ENCODE data around the gene SLC39A11.
"Not testable (repeated sequence)": the region's sequence is repeated elsewhere in the genome, so short reads cannot be mapped to it uniquely, and the experiment has no call there.

Gene SLC39A11, protein sequence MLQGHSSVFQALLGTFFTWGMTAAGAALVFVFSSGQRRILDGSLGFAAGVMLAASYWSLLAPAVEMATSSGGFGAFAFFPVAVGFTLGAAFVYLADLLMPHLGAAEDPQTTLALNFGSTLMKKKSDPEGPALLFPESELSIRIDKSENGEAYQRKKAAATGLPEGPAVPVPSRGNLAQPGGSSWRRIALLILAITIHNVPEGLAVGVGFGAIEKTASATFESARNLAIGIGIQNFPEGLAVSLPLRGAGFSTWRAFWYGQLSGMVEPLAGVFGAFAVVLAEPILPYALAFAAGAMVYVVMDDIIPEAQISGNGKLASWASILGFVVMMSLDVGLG

DNA sequence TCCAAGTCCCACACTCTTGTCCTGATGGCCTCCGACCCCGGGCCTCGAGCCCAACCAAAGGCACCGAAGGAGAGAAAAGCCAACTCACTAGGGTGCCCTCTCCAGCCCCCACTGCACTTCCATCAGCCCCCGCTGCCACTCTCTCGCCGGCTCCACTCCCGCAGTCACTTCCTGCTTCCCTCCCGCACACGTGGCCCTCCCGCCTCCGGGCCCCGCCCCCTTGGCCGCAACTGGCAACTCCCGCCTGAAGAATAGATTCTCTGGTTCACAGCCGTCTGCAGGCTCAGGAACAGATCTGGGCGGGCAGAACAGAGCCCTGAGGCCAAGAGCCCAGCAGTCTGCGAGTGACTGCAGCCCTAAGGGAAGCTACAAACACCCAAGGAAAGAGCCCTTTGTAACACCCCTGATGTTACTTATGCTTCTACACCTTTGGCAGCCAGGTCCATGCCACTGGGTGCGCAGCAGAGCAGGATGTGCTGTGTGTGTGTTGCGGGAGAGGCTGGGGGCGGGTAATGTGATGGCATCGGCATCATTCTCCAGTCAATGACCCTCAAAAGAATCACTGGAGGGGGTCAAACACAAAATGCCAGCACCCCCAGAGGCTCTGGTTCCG is at the start of gene SLC39A11:
TSS of gene SLC39A11 (minus strand) at position 166 of the 613 bp plus-strand sequence. CDS start 3,924 bp downstream, outside the sequence.
- DNase-seq (ENCODE audit: low read depth): peak; percentile 85

DNA sequence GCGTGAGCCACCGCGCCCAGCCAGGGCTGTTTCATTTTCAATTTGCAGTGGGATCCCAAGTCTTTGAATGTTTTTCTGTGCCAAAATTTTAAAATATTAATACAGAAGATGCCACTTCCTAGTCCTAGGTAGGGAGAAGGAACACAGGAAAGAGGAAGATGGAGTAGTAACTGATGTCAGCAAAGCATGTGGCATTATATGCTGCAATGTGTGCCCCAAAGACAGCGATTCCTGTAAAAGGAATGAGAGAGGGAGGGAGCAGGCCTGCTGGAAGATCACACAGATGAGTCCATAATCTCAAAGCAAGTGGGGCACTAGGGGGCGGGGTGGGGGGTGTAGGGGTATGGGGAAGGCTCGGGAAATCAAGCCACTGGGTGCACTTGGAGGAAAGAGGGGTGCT is 48.9 kb upstream of the SLC39A11 start:
- no peak for DNase-seq (ENCODE audit: low read depth)

DNA sequence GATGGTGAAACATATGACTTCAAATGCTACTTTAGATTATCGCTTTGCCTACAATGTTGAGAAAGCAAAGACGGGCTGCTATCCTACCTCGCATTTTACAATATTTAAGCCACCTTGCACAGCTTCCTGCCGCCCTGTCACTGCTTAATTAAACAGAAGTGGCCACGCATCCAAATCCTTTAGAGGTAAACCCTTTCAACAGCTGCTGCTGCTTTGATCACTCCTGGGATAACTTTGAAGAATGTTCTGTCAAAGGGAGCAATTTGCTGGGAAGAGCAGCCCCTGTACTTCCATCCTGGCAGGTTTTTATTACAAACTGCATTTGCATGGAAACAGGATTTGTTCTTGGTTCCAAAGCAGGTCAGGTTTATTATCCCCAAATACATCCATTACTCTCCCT is 48.1 kb upstream of the SLC39A11 start:
- DNase-seq (ENCODE audit: low read depth): no peak

DNA sequence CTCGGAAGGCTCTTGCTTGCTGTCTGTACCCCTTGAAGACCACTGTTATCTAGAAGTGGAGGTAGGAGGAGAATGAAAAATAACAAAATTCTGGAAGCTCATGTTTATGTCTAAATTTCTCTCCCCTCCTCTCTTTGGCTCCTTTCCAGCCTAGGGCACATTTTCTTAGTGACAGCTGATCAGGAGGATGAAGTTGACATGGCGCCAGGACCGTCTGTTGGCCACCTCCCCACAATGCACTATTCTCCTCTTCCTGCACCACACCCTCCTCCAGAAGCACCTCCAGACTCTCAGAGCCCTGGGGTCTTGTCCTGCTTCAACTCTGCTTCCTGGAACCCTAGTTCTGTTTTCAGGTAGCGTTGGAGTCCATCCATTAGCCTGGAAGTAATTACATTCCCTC is 46.8 kb upstream of the SLC39A11 start:
- DNase-seq (ENCODE audit: low read depth): no peak

DNA sequence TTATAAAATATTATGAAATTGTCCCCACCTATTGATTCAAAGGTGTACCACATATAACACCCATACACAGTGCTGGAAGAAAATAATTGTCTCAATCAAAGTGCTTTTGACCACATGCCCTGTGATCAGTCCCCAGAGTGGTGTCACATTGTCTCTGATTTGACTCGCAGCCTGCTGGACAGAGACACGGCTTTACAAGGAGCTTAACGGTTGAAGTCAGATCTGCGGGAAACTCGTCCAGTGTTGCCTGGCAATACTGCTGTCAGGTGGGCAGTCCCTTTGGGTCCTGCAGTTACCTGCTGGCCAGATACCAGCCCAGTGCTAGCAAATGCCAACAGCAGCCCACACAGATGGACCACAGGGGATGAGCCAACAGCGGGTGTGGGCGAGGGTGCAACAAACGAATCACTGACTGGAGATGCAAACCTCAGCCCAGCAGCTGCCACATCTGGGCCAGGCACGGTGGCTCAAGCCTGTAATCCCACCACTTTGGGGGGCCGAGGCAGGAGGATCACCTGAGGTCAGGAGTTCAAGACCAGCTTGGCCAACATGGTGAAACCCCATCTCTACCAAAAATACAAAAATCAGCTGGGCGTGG is 46.2 kb upstream of the SLC39A11 start:
- DNase-seq (ENCODE audit: low read depth): no peak

DNA sequence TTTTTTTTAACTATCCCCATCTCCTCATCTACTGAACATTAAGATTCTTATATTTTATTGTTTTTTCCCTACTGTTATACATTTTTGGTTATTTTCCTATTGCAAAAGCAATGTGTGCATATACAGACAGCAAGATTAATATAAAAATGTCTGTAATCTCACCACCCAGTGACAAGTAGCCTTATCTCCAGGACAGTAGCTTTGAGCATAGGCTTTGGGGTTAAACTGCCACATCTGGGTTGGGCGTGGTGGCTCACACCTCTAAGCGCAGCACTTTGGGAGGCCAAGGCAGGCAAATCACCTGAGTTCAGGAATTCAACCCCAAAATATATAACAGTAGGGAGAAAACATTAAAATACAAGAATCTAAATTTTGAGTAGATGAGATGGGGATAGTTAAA is 44.9 kb upstream of the SLC39A11 start:
- no peak for DNase-seq (ENCODE audit: low read depth)

DNA sequence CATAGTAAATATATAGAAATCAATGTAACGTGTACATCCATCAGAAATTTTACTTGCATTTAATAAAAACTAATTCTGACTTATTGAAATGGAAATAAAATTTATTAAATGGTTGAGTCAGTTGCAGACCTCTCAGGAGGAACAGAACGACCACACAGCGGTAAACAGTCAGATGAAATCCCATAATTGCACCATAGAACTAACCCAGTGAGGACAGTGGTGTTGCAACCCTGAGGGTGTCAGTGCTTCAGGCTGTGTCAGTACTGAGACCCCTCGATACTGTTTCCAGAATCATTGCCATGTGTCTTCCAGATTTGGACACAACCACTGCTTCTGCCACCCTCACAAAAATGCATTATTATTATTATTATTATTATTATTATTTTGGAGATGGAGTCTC is 43.3 kb upstream of the SLC39A11 start:
- no peak for DNase-seq (ENCODE audit: low read depth)

DNA sequence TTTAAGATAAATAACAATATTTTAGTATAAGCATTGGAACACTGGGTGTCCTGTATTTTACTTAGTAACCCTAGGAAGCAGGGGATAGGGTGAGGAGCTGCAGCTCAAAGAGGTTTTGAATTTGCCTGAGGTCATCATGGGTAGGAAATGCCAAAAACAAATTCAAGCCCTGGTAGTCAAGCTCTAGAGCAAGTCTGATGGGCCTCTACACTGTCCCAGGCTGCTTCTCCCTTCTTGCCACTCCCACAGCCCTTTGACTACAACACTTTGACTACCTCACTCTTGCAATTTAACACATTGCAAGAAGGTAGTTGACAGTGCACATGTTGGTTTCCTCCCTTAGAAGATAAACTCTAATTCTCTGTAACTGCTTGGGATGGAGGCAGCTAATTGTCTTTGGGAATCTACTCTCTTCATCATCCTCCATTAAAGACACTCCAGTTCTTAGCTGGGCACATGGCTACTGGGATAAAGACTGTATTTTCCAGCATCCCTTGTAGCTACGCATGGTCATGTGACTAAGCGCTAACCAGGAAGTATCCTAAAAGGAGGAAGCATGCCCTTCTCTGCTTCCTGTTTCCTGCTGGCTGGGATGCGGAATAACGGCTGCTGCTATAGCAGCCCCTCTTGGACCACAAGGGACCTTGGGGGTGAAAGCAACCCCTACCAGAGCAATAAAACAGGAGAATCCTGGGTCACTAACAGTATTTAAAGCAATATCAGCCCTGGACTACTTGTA is 41.6 kb upstream of the SLC39A11 start:
- no peak for DNase-seq (ENCODE audit: low read depth)

DNA sequence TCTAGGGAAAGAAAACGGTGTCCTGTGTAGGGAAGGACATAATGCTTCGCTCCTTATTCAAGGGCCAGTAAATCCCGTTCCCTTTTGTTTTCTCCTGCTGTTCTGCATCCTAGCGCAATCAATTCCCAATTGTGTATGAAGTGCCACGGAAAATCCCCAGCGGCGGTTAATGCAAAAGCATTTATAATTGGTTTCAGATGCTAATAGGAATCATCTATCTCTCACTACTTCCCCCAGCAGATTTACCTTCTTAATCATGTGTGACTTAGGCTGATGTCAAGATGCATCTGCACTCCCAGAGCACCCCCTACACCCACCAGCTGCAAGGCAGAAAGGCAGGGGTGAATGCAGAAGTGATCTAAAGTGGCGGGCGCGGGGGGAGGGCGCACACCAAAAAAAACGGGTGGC is 39.6 kb upstream of the SLC39A11 start:
- DNase-seq (ENCODE audit: low read depth): no peak

DNA sequence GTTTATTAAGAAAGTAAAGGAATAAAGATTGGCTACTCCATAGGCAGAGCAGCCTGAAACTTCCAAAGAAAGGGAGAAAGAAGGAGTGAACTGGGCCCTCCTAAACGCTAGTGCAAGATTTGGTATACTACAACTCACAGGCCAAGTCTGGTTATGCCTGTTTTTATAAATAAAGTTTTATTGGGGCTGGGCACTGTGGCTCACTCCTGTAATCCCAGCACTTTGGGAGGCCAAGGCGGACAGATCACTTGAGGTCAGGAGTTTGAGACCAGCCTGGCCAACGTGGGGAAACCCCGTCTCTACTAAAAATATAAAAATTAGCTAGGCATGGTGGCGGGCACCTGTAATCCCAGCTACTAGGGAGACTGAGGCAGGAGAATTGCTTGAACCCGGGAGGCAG is 39.0 kb upstream of the SLC39A11 start:
- not testable (repeated sequence) for DNase-seq (ENCODE audit: low read depth)

DNA sequence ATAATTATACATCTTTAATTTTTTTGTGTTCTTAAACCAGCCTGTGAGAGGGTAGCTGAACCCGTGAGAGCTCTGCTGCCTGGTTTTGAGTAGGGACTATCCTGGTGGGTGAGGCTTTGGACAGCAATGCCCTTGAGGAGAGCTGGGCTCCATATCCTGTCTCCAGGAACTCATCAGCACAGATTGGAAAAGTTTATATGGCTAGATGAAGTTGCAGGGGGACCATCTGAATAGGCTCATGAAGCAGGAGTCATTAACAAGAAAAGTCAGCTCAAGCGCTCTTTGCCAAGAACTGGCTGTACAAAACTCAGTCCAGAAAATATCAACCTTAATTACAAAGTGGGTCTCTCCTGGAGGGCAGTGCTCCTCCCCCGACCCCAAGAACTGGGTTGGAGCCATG is 38.5 kb upstream of the SLC39A11 start:
- DNase-seq (ENCODE audit: low read depth): no peak

DNA sequence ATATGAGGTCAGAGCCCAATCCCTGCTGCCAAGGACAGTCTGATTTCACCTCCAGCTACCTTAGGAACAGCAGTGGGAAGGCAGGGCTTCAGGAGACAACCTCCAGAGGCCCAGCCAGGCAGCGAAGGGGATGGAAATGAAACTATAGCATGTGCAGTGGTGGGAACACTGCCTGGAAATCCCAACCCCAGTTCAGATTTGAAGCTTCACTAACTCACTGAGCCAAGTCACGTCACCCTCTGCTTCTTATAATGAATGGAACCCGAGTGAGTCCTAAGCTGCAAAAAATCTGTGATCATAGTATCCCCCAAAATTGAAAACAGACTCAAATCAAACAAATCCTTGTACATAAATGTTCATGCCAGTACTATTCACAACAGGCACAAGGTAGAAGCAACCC is 36.0 kb upstream of the SLC39A11 start:
- no peak for DNase-seq (ENCODE audit: low read depth)

DNA sequence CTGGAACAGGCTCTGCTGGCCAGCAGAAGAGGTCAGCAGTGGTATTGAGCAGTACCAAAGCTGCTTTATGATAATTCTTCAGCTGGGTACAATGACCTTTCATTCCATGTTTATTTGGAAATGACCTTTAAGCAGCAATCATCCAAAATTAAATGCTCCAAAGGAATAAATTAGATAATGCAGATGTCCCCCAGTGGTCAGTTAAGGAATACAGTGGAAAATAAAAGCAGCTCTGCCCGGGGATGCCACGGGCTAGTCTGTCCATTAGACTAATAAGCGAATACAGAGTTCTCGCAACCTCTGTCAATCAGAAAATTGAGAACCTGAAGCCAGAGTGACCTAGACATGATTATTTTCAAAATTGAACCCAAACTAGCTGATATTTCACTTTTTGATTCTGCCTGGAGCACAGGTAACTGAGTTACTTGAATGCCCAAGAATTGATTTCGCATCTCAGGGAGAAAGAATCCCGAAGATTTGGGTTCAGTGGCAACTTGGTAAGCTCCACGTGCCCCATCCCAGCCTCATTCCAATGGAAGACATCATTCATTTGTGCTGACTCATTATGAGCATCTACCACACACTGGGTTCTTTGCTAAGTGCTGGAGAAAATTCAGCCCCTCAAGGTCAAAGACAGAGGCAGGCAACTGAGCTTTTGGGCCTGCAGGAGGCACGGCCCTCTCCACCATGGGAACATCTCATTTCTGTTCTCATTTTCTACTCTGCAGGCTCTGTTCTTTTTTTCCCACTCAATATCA is 34.4 kb upstream of the SLC39A11 start:
- DNase-seq (ENCODE audit: low read depth): no peak

DNA sequence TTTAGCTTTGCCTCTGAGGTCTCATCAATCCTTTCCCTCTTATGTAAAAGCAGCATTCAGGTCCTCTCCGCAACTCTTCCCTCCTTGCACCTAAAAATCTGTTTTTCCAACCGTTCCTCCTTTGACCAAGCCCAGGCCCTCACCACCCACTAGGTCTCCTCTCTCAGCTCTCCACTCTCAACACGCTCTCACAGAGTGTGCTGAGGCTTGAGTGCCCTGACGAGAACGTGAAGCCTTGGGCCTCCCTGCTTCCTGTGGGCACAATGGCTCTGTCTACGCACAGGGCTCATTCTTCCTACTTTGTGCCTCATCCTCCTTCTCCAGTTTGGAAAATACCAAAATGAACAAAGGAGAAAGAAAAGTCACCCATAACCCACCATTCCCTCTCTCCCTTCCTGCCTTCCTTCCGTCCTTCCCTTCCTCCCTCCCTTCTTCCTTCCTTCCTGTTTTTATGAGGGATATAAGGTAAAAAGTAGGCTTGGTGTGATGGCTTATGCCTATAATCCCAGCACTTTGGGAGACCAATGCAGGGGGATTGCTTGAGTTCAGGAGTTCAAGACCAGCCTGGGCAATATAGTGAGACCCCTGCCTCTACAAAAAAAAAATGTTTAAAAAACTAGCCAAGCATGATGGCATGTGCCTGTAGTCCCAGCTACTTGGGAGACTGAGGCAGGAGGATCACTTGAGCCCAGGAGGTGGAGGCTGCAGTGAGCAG is 31.3 kb upstream of the SLC39A11 start:
- DNase-seq (ENCODE audit: low read depth): no peak

DNA sequence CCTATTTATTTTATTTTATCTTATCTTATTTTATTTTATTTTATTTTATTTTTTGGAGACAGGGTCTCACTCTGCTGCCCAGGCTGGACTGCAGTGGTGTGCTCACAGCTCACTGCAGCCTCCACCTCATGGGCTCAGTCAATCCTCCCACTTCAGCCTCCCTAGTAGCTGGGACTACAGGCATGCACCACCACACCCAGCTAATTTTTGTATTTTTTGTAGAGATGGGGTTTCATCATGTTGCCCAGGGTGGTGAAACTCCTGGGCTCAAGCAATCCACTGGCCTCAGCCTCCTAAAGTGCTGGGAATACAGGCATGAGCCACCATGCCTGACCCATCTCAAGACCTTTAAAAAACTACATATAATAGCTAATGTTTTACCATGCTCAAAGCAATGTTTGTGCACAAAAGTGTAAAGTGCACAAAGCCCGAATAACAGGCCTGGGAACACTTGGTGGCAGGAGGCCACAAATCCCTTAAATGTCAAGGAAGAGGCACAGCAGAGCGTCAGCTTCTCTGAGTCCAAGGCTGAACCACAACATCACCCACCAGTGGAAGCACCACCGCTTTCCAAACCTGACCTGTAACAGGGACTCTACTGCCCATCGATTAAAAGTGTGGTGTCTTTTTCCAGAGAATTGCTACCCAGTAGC is 30.6 kb upstream of the SLC39A11 start:
- DNase-seq (ENCODE audit: low read depth): no peak

DNA sequence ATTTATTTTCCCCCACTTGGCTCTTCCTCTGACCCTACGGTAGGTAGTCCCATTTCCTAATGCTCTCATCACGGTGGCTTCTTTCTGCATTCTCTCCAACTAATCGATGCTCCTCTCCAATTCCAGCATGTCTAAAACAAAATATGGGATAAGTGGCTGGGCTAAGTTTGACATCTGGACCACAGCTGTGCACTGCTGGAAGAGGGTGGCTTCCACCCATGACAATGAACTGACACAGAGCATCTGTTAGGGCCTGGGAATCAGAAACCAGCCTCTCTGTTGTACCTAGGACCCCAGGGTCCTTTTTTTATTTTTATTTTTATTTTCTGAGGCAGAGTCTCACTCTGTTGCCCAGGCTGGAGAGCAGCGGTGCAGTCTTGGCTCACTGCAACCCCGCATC is 29.0 kb upstream of the SLC39A11 start:
- DNase-seq (ENCODE audit: low read depth): no peak

DNA sequence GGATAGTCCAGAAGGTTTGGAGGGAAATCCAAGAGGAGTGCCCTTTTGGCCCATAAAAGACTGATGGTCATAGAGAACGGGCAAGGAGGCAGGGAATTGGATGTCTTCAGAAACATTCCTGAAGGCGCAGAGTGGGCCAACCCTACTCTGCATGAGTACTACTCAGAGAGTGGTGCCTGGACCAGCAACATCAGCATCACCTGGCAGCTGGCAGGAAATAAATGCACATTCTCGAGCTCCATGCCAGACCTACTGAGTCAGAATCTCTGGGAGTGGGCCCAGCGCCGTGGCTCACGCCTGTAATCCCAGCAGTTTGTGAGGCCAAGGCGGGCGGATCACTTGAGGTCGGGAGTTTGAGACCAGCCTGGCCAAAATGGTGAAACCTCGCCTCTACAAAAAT is 27.1 kb upstream of the SLC39A11 start:
- no peak for DNase-seq (ENCODE audit: low read depth)

DNA sequence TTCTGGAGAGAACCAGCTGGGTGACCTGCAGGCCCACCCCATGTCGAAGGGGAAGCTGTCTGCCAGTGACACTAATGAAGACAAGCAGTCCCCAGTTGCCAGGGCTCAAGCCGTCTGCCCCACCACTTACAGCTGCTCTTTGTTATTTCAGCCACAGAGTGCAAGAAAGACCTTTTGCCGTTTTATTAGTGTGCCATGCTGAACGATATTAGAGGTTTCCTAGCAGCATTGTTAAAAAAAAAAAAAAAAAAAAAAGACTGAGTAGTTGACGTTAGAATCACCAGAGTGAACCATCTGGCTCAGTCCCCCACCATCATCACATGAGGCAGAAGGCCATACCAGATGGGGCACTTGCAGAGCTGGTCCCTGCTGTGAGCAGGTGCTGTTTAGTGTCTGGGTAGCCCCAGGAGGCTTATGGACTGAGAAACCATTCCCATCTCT is 26.5 kb upstream of the SLC39A11 start:
- no peak for DNase-seq (ENCODE audit: low read depth)

DNA sequence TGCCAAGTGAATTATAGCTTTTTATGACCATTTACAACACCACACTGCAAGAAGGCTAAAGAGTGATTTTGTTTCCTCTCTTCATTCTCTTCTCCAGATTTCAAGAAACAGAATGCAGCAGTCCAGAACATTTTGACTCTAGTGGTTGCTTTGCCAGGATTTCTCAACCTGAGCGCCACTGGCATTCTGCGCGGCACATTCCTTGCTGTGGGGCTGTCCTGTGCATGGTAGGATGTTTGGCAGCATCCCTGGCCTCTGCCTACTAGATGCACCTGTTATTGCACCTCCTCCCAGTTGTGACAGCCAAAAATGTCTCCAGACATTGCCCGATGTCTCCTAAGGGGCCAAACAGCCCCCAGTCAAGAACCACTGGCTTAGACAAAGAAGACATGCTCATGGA is 25.7 kb upstream of the SLC39A11 start:
- no peak for DNase-seq (ENCODE audit: low read depth)

DNA sequence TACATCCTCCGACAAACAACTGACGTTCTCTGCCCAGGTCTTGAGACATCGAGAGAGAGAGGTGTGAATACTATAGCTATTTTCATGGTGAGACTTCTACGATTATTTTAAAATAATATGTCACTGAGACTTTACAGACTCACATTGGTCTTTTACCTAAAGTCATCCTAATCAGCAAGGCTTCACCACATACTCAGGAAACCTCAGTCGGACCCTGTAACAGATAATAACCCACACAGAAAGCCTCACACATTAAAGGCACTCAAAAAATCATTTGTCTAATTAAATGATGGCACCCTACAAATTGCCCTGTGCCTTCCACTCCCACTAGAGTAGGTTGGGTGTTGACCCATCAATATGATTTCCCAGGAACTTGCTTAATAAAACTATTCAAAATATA is 19.8 kb upstream of the SLC39A11 start:
- no peak for DNase-seq (ENCODE audit: low read depth)

DNA sequence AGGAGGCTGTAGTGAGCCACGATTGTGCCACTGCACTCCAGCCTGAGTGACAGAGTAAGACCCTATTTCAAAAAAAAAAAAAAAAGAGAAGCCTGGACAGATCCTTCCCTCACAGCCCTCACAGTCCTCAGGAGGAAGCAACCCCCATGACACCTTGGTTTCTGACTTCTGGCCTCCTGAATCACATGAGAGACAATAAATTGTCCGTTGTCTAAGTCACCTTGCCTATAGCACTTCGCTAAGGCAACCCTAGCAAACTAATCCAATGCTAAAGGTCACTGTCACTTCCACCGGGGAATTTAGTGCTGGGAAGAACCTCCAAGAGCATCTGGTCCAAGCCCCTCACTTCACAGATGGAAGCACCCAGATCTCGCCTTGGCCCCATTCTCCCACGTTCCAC is 18.9 kb upstream of the SLC39A11 start:
- no peak for DNase-seq (ENCODE audit: low read depth)

Measured in activated T-cell treated with anti-CD3 and anti-CD28 coated beads for 24 hours (primary cell).